ENCODE data around the gene FAM117A. TPM values are rescaled to one million over a fixed set of nuclear protein-coding genes. Genes with fewer than 3 reads are reported as not detected.

The FAM117A gene
- total RNA-seq, 4 donors from 2014 or later, result 8.6 to 14.6 (median 10.7) TPM

DNA sequence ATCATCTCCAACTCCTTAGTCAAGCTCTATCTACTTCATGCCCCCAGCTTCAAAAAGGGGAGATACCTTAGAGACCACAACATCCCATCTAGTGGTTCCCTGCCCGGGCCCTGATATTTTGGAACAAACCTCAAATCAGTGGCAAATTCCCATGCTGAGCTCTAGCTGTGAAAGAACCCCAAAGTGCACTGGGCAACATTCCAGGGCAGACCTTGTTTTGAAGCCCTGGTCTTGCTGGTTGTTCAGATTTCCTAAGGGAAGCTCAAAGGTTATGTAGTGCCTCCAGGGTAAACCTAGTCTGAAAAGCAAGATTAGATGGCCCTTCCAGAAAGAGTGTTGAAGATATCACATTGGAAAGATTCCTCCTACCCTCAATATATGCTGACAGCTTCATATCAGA lies 16.3 kb downstream of the FAM117A start:
- H3K9me3 ChIP-seq, result no peaks in the 10 kb centered on the region
- no peak for TF ChIP-seq POLR2A (IDR thresholded peaks at IDR 0.05)
- TF ChIP-seq EP300 (IDR thresholded peaks at IDR 0.05; ENCODE audit: low read depth), result no peak
- TF ChIP-seq CTCF (IDR thresholded peaks at IDR 0.05), result no peak
- TF ChIP-seq POLR2AphosphoS5 (IDR thresholded peaks at IDR 0.05), result no peak
- no peak for DNase-seq
- WGBS, 2 donors (ENCODE audit: low coverage in 1 of 2), result 69% methylated on average over 1 of the region's 1 CpG; no CpG with 5 or more reads in 1 of the 2 donors
- H3K27ac ChIP-seq, result peak overlapping the region; percentile 62 to 71 (median 64)
- in situ Hi-C loops (cut with MboI; ENCODE audit: low pct_ligation_motif_present in 1 of 4, low pct_unique_long_range_greater_than_20kb in 1 of 4, low sequenced_read_pairs in 3 of 4), result no loop called here
- no peaks in the 10 kb centered on the region for H3K36me3 ChIP-seq
- peaks cover 7 to 33% (median 11%) of the 10 kb centered on the region in 4 donors for H3K4me1 ChIP-seq
- no peaks in the 10 kb centered on the region for H3K27me3 ChIP-seq
- intact Hi-C loops (cut with DNase I; ENCODE audit: low total_unique reads), result no loop called here
- no peak overlapping the region for H3K4me3 ChIP-seq

DNA sequence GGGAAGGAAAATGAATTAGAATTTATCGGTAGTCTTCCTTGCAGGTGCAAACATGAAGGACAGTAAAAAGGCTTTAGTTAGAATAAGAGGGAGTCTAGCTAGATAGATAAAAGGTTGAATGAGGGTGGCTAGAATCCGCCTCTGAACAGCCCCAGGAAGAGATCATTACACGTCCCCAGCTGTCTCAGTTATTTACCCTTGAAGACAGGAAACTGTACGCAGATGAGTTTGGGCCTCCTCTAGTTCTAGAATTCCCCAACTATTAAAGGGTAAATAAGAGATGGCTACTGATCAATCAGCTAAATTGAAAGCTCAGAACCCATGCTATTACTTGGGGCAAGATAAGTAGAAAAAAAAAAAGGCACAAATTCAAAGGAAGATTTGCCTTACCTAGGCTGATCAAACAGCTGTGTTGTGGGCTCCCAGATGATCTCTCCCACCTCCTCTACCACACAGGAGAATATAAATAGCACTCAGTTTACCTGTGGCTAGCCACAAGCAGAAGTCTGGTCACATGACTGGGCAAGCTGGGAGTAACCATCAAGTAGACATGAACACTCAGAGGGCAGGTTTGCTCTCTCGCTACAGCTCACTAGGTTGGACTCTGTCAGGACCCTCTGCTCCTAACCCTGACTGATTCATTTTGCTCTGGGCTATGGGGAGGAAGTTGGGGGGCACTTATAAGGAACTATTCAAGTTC lies 17.0 kb downstream of the FAM117A start:
- H3K4me1 ChIP-seq, result peaks cover 13 to 40% (median 18%) of the 10 kb centered on the region in 4 donors
- intact Hi-C loops (cut with DNase I; ENCODE audit: low total_unique reads) (no loop called here), in situ Hi-C loops (cut with MboI; ENCODE audit: low pct_ligation_motif_present in 1 of 4, low pct_unique_long_range_greater_than_20kb in 1 of 4, low sequenced_read_pairs in 3 of 4) (no loop called here)
- H3K36me3 ChIP-seq, result no peaks in the 10 kb centered on the region
- H3K9me3 ChIP-seq, result no peaks in the 10 kb centered on the region
- H3K27me3 ChIP-seq, result no peaks in the 10 kb centered on the region
- DNase-seq, result peak; percentile 57
- no peak for TF ChIP-seq EP300 (IDR thresholded peaks at IDR 0.05; ENCODE audit: low read depth)
- TF ChIP-seq POLR2AphosphoS5 (IDR thresholded peaks at IDR 0.05), result peak in 1 of 3 donors; percentile 28
- H3K4me3 ChIP-seq, result peak overlapping the region in 1 of 4 donors; percentile 21
- WGBS, 2 donors (ENCODE audit: low coverage in 1 of 2), result 56 to 76% methylated on average over 2 to 5 of the region's 5 CpGs
- H3K27ac ChIP-seq, result peak overlapping the region; percentile 62 to 71 (median 64)

- no peak for DNase-seq
- H3K36me3 ChIP-seq, result no peaks in the 10 kb centered on the region
- intact Hi-C loops (cut with DNase I; ENCODE audit: low total_unique reads), result no loop called here
- no peak for TF ChIP-seq POLR2AphosphoS5 (IDR thresholded peaks at IDR 0.05)
- H3K4me3 ChIP-seq, result no peak overlapping the region
- H3K27me3 ChIP-seq, result no peaks in the 10 kb centered on the region
- in situ Hi-C loops (cut with MboI; ENCODE audit: low pct_ligation_motif_present in 1 of 4, low pct_unique_long_range_greater_than_20kb in 1 of 4, low sequenced_read_pairs in 3 of 4), result no loop called here
- 50 to 80% methylated on average over 1 of the region's 1 CpG for WGBS, 2 donors (ENCODE audit: low coverage in 1 of 2)
- peaks cover 24 to 55% (median 31%) of the 10 kb centered on the region in 4 donors for H3K4me1 ChIP-seq
- no peaks in the 10 kb centered on the region for H3K9me3 ChIP-seq
- H3K27ac ChIP-seq, result peak overlapping the region; percentile 62 to 71 (median 64)
Observed at GRCh38 chr17:49745175-49746139, 18.5 kb downstream of the FAM117A start.

GRCh38 chr17:49742166-49742638 lies 21.7 kb downstream of the FAM117A start:
- Histone ChIP-seq H3K27me3 (no peaks in the 10 kb centered on the region), H3K4me1 (peaks cover 27 to 82% (median 46%) of the 10 kb centered on the region in 4 donors), H3K9me3 (no peaks in the 10 kb centered on the region), H3K4me3 (no peak overlapping the region), H3K36me3 (no peaks in the 10 kb centered on the region), H3K27ac (peak overlapping the region; percentile 81 to 86 (median 82))
- no peak for DNase-seq
- TF ChIP-seq POLR2AphosphoS5 (IDR thresholded peaks at IDR 0.05), result no peak
- WGBS, 2 donors (ENCODE audit: low coverage in 1 of 2), result 18 to 36% methylated on average over 1 of the region's 1 CpG
- intact Hi-C loops (cut with DNase I; ENCODE audit: low total_unique reads) (no loop called here), in situ Hi-C loops (cut with MboI; ENCODE audit: low pct_ligation_motif_present in 1 of 4, low pct_unique_long_range_greater_than_20kb in 1 of 4, low sequenced_read_pairs in 3 of 4) (no loop called here)

DNA sequence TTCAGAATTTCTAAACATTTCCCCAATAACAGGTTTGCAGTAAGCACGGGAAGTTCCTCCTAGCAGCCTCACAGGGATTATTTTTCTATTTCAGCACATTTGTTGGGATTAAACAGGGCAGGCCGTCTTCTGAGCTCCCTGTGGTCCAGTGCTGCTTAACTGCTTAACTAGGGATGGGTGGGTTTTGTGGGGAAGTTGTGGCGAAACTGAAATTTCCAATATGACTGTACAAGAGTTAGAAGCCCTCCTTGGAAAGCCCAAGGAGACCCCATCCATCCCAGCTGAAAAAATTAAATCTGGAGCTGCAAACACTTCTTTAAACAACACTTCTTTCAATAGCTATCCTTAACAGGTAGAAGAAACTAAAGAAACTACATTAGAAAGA lies 22.2 kb downstream of the FAM117A start:
- peak overlapping the region; percentile 81 to 86 (median 82) for H3K27ac ChIP-seq
- TF ChIP-seq POLR2A (IDR thresholded peaks at IDR 0.05), result no peak
- TF ChIP-seq EP300 (IDR thresholded peaks at IDR 0.05; ENCODE audit: low read depth), result no peak
- TF ChIP-seq CTCF (IDR thresholded peaks at IDR 0.05), result no peak
- intact Hi-C loops (cut with DNase I; ENCODE audit: low total_unique reads), result no loop called here
- no peak for DNase-seq
- peaks cover 27 to 80% (median 46%) of the 10 kb centered on the region in 4 donors for H3K4me1 ChIP-seq
- H3K4me3 ChIP-seq, result no peak overlapping the region
- H3K9me3 ChIP-seq, result no peaks in the 10 kb centered on the region
- WGBS, 2 donors (ENCODE audit: low coverage in 1 of 2), result 51% methylated on average over 3 of the region's 3 CpGs; no CpG with 5 or more reads in 1 of the 2 donors
- no peaks in the 10 kb centered on the region for H3K36me3 ChIP-seq
- no peaks in the 10 kb centered on the region for H3K27me3 ChIP-seq
- in situ Hi-C loops (cut with MboI; ENCODE audit: low pct_ligation_motif_present in 1 of 4, low pct_unique_long_range_greater_than_20kb in 1 of 4, low sequenced_read_pairs in 3 of 4), result no loop called here
